GM18907 (cell line): ENCODE results near the gene BGLAP.
A peak's percentile ranks its signal among the peaks of the same experiment; 100 is the strongest.
"Not testable (repeated sequence)": the region's sequence is repeated elsewhere in the genome, so short reads cannot be mapped to it uniquely, and the experiment has no call there.

Source experiments
- ATAC-seq: cut with Tn5 transposase; IDR thresholded peaks from one replicate; pipeline ENCODE4 v1.9.1; 2021; ENCODE audit warnings: mild to moderate bottlenecking, moderate library complexity; ENCODE audit not compliant: unreplicated experiment

BGLAP gene

GRCh38 chr1:156241926-156242325, at the start of gene BGLAP:
TSS of gene BGLAP (plus strand) at chr1:156242184. CDS start at chr1:156242232, 48 bp downstream.
- no peak for ATAC-seq

DNA sequence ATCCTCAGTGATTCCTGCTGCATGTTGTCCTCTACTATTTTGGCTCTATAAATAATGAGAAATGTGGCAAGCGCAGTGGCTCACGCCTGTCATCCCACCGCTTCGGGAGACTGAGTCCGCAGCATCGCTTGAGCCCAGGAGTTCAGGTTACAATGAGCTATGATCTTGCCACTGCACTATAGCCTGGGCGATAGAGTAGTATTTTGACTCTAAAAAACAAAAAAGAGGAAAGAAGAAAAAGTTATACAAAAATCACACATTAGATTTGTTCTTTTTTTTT, 48.8 kb upstream of the BGLAP start:
- no peak for ATAC-seq

DNA sequence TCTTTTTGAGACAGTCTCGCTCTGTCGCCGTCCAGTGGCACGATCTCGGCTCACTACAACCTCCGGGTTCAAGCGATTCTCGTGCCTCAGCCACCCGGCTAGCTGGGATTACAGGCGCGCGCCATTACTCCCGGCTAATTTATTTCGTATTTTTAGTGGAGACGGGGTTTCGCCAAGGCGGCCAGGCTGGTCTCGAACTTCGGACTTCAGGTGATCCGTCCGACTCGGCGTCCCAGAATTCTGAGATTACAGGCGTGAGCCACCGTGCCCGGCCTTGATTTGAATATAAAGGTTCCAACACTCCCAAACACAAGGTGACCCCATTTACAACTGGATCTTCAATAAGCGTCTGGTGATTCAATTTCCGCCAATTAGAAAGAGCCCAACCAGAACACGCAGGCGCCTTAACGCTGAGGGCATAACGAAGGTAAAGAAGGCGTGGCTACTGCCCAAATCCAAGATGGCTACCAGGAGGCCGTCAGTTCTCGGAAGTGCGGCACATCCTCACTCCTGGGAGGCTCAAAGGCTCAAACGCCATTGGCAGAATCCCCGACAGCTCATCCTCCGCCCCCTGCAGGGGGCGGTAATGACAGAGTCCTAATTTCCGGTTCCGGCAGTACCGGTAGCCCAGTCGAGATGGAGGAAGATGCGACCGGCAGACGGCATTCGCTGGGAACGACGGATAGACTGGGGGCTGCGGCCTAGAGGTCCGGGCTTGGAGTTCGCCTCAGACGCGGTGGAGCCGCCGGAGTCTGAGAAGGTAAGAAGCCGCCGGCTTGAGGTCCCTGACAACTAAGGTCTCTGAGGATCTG, 48.3 kb upstream of the BGLAP start, which contains the start of gene SLC25A44:
SLC25A44 (plus strand) TSS at position 617 of the 812 bp plus-strand sequence. CDS start 5,744 bp downstream, outside the sequence.
- ATAC-seq, result peak; percentile 92

DNA sequence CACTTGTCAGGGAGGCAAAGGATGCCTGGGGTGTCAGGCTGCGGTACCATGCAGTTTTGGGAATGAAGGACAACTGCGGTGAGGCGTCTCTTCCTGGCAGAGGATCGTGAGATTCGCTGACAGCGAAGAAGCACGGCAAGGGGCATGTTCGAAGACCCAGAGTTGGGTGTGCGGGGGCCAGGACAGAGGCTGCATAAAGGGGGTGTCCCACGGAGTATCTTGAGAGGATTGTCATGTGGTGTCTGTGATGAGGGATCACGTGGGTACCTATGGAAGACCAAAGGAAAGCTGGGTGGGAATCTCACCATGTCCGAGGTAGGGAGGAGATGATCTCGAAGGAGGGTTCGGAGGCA, 47.7 kb upstream of the BGLAP start:
- peak; percentile 7 for ATAC-seq

DNA sequence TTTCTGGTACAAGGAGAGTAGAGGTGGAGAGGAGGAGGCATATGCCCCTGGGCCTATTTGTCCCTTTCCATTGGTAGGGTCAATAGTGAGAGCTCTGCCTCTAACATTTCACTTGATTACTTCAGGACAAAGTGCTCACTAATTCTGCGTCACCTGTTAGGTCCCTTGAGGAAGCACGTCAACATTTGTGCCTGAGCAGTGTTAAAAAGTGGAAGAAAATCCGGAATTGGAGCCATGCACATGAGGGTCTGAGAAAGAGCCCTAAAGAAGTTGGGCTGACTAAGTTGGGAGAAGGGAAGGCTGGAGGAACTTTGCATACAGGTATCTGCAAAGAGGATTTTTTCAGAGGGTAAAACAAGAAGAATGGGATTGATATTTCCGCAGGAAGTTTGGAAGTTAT, 46.1 kb upstream of the BGLAP start:
- ATAC-seq, result no peak

DNA sequence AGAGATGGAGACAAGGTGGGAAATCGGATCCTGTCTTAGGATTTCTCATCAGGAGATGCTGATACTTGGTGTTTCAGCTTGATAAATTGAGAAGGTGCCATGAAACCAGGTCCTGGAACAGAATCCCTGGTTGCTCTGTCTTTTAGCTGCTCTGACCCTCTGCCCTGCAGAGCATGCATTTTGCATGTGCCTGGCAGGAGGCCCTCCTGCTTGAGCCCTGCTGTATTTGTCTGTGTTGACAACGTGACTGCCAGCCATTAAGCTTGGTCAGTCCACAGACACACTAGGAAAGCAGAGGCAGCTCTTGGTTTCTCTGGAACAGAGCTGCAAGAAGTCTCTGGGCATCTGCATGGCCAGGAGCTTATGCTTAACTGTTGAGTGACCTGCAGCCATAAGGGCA, 45.5 kb upstream of the BGLAP start:
- no peak for ATAC-seq

DNA sequence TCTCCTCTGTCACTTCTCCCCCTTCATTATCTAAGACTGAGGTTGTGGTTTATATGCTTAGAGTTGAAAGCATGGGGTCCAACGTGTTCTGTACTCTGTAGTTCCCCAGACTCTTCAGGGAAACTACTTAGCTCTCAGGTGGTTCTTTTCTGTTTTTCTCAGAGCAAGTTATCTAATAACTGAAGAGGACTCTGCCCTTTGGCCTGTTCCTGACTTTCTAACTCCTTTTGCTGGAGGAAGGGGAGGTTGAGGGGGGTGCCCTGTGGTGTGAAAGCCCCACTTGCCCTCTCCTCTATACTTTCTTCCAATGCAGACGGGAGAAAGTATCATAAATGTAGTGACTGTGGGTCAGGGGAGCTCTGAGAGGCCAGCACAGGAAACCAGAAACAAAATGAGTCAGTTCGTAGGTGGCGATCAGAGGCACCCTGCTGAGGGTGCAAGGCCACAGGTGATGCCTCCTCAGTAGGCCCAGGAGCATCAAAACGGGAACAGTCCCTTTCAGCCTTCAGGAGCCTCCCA, 43.1 kb upstream of the BGLAP start:
- ATAC-seq, result no peak

GRCh38 chr1:156200044-156200443, 41.9 kb upstream of the BGLAP start:
- no peak for ATAC-seq

- ATAC-seq, result no peak
Observed at GRCh38 chr1:156203331-156203730, 38.7 kb upstream of the BGLAP start.

- no peak for ATAC-seq
Observed at GRCh38 chr1:156204686-156205085, 37.3 kb upstream of the BGLAP start.

DNA sequence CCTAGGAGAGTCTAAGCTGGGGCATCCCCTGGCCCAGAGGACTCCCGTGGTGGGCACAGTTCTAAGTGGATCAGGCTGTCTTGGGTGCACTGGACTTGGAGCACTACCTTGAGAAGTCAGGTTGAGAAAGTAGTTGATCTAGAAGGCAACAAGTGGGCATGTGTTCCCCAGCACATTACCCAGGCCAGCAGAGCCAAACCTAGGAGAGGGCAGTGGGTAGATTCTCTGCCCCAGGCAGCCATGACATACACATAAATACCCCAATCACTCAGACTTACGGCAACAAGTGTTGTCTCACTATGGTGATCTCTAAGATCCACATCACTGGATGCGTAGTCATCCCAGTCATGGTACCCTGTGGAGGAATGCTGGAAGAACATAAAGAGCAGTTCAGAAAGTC, 30.7 kb upstream of the BGLAP start:
- no peak for ATAC-seq

DNA sequence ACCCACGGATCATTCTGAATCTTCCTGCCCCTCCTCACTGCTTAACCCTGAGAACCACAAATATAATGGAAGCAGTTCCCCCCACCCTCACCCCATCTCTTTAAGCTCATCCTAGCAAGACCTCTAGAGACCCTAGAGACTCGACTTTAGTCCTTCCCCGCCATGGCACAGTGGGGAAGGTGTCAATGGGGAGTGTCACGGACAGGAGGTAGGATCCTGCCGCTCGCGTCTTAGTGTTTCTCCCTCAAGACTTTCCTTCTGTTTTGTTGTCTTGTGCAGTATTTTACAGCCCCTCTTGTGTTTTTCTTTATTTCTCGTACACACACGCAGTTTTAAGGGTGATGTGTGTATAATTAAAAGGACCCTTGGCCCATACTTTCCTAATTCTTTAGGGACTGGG, 29.9 kb upstream of the BGLAP start:
- ATAC-seq, result no peak

- ATAC-seq, result peak; percentile 84
Observed at GRCh38 chr1:156212833-156213643, 28.9 kb upstream of the BGLAP start, which contains the start of gene PMF1. TSS of gene PMF1 (plus strand) at chr1:156213007. CDS start at chr1:156213016, 9 bp downstream.

DNA sequence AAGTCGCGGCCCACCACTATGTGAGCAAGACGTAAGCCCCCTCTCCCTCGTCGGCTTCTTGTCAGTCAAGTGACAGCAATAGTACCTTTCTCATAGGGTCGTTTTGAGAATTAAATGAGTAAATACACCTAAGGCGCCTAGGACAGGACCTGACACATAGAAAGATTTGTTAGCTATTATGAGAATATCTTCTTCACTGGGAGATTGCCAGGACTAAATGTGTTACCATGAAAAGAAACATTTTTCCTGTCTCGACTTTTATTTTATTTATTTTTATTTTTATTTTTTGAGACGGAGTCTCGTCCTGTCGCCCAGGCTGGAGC, 28.4 kb upstream of the BGLAP start:
- ATAC-seq, result no peak

- ATAC-seq, result no peak
Observed at GRCh38 chr1:156214024-156214748, 27.8 kb upstream of the BGLAP start.

GRCh38 chr1:156216361-156217086, 25.5 kb upstream of the BGLAP start:
- not testable (repeated sequence) for ATAC-seq

DNA sequence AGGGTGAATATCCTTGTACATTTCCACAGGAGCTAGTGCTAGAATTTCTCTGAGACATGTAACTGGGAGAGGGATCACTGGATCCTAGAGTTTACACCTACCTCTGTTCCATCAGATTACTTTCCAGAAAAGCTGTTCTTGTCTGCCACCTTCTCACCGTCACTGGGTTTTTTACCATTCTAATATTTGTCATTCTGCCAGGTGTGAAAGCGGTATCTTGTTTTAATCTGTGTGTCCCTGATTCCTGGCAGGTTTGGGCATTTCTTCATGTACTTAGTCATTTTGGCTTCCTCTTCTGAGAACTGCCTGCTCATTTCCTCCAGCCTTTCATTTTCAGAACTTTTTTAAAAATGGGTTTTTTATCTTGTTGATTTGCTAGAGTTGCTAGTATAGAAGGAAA, 24.1 kb upstream of the BGLAP start:
- no peak for ATAC-seq

GRCh38 chr1:156220226-156220625, 21.8 kb upstream of the BGLAP start:
- no peak for ATAC-seq

DNA sequence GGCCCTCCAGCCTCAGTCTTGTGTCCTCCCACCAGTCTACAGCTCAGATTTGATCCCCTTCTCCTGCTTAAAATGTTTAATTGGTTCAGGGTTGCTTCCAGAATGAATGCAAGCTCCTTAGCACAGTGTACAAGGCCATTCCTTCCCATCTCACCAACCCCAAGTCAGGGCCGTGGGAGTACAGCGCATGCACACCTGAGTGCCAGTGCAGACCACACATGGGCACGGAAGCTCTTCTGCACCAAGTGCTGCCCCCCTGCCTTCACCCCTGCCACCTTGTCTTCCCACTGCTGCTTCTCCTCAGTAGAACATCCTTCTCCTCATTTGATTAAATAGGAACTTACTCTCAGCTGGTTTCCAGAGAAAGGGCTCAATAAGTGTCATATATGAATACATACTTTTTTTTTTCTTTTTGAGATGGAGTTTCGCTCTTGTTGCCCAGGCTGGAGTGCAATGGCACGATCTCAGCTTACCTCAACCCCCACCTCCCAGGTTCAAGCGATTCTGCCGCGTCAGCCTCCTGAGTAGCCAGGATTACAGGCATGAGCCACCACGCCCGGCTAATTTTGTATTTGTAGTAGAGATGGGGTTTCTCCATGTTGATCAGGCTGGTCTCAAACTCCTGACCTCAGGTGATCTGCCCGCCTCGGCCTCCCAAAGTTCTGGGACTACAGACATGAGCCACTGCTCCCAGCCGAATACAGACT, 19.8 kb upstream of the BGLAP start:
- no peak for ATAC-seq

- ATAC-seq, result no peak
Observed at GRCh38 chr1:156225677-156226014, 16.3 kb upstream of the BGLAP start.
